Tibial nerve (tissue), 4 donors: ENCODE results near the gene GNG7.

Experiments
- EP300 ChIP-seq, 2 donors: sonication (generic); formaldehyde crosslinking; IDR thresholded peaks; one replicate each; pipeline ENCODE4 v1.6.1; 2017; ENCODE audit warnings: antibody characterized with exemption in 2 of 2, mild to moderate bottlenecking in 1 of 2
- POLR2A ChIP-seq, 2 donors: fragments of 450-650 bp; IDR thresholded peaks; one replicate each; pipeline ENCODE4 v1.6.1; 2017; ENCODE audit warnings: antibody characterized with exemption in 2 of 2, mild to moderate bottlenecking in 2 of 2, moderate library complexity in 2 of 2
- TF ChIP-seq, protein P1 (sequence below), 5 experiments: fragments of 200-600 bp in 3 of 5; fragments of 450-650 bp in 2 of 5; sonication (generic) in 3 of 5; IDR thresholded peaks; one replicate each; pipeline ENCODE4 v1.5.1; 2016 to 2019; ENCODE audit warnings: antibody characterized with exemption in 5 of 5, mild to moderate bottlenecking in 3 of 5, moderate library complexity in 2 of 5

DNA sequence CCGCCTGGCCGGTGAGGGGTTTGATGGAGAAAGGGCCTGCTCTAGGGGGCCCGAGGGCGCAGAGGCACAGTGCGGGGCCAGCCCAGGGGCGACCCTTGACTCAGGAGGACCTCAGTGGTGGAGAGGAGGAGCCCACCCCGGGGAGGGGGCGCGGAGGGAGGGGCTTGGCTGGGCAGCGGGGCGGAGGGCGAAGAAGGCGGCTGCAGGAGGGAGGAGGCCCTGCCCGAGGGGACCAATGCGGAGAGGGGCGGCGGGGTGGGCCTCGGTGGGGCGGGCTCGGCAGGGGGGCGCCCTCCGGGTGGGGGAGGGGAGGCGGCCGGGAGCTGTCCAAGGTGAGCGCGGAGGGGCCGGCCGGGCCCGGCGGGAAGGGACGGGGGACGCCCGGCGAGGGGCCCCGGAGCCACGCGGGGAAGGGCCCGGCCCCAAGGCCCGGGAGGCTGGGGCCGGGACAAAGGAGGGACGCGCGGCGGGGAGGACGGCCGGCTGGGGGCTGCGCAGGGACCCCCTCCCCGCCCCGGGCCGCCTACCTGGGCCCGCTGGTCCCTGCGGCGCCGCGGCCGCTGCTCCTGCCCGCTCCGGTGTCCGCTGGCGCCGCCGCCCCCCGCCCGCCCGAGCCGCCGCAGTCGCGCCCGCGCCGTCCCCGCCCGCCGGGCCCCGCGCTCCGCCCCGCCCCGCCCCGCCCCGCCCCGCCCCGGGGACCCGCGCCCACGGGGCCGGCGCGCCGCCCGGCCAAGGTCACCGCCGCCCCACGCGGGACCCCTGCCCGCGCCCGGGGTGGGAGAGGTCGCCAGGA is 18.5 kb upstream of the GNG7 start, which contains the start of gene DIRAS1:
- TF ChIP-seq, protein P1, sequence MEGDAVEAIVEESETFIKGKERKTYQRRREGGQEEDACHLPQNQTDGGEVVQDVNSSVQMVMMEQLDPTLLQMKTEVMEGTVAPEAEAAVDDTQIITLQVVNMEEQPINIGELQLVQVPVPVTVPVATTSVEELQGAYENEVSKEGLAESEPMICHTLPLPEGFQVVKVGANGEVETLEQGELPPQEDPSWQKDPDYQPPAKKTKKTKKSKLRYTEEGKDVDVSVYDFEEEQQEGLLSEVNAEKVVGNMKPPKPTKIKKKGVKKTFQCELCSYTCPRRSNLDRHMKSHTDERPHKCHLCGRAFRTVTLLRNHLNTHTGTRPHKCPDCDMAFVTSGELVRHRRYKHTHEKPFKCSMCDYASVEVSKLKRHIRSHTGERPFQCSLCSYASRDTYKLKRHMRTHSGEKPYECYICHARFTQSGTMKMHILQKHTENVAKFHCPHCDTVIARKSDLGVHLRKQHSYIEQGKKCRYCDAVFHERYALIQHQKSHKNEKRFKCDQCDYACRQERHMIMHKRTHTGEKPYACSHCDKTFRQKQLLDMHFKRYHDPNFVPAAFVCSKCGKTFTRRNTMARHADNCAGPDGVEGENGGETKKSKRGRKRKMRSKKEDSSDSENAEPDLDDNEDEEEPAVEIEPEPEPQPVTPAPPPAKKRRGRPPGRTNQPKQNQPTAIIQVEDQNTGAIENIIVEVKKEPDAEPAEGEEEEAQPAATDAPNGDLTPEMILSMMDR (IDR thresholded peaks at IDR 0.05) = no peak
- TF ChIP-seq POLR2A (IDR thresholded peaks at IDR 0.05) (no peak), EP300 (IDR thresholded peaks at IDR 0.05) (no peak)
